Vagina (tissue), 2 donors: ENCODE measurements around the gene ANKRD52. TPM values are rescaled to one million over a fixed set of nuclear protein-coding genes. Genes with fewer than 3 reads are reported as not detected.
A peak's percentile ranks its signal among the peaks of the same experiment; 100 is the strongest.

ENCODE experiments used
- DNase-seq, 2 donors: peaks; one replicate each; pipeline ENCODE4 v3.0.0-alpha.2; 2017; ENCODE audit errors: extremely low spot score in 2 of 2
- H3K27ac ChIP-seq: fragments of 200-600 bp; sonication (generic); one replicate; pipeline ENCODE4 v1.5.1; 2019
- H3K27me3 ChIP-seq: fragments of 200-600 bp; sonication (generic); one replicate; pipeline ENCODE4 v1.5.1; 2019
- H3K36me3 ChIP-seq, 2 donors: fragments of 200-600 bp; sonication (generic); one replicate each; pipeline ENCODE4 v1.5.1; 2017 to 2019
- H3K4me1 ChIP-seq: fragments of 200-600 bp; sonication (generic); one replicate; pipeline ENCODE4 v1.5.1; 2019
- H3K4me3 ChIP-seq, 2 donors: fragments of 200-600 bp; sonication (generic); 1 replicate in 1 of 2; 2 replicates in 1 of 2; pipeline ENCODE4 v1.5.1; 2016 to 2019
- H3K9me3 ChIP-seq: fragments of 200-600 bp; sonication (generic); one replicate; pipeline ENCODE4 v1.5.1; 2019
- CTCF ChIP-seq, 3 experiments: fragments of 450-650 bp in 2 of 3; fragments of 200-600 bp in 1 of 3; sonication (generic) in 1 of 3; IDR thresholded peaks; one replicate each; pipeline ENCODE4 v1.5.1; 2017 to 2019; ENCODE audit warnings: antibody characterized with exemption in 3 of 3, mild to moderate bottlenecking in 2 of 3, moderate library complexity in 2 of 3
- POLR2A ChIP-seq, 2 donors: fragments of 450-650 bp; IDR thresholded peaks; one replicate each; pipeline ENCODE4 v1.6.1; 2017; ENCODE audit warnings: antibody characterized with exemption in 2 of 2, mild to moderate bottlenecking in 2 of 2, moderate library complexity in 2 of 2
- POLR2AphosphoS5 ChIP-seq, 2 donors: sonication (generic); formaldehyde crosslinking; IDR thresholded peaks; one replicate each; pipeline ENCODE4 v1.9.0; 2017; ENCODE audit warnings: antibody characterized with exemption in 2 of 2, mild to moderate bottlenecking in 2 of 2, low read depth in 1 of 2; ENCODE audit not compliant: insufficient read depth in 1 of 2
- intact Hi-C: fragments of 100-400 bp; cut with DNase I; formaldehyde crosslinking; loops from one replicate; pipeline ENCODE4 v1.15.1; 2023
- total RNA-seq: library from RNA; depleted of rRNA; stranded (reverse); fragments of >200 nt; gene quantifications from one replicate; pipeline ENCODE4 v1.2.3, GENCODE V29; 2016

The ANKRD52 gene
- total RNA-seq, 1 donor from 2014 or later, result 22.6 TPM

GRCh38 chr12:56230432-56231183, 27.6 kb downstream of the ANKRD52 start:
- Histone ChIP-seq H3K36me3 (peaks cover 0 to 11% of the 10 kb centered on the region in 2 donors), H3K27ac (no peak overlapping the region), H3K27me3 (no peaks in the 10 kb centered on the region), H3K4me1 (no peaks in the 10 kb centered on the region), H3K4me3 (no peak overlapping the region), H3K9me3 (no peaks in the 10 kb centered on the region)
- DNase-seq, result no peak
- no peak for TF ChIP-seq POLR2A (IDR thresholded peaks at IDR 0.05)
- TF ChIP-seq POLR2AphosphoS5 (IDR thresholded peaks at IDR 0.05; ENCODE audit: insufficient read depth in 1 of 2, low read depth in 1 of 2), result no peak
- intact Hi-C loops, result no loop called here

GRCh38 chr12:56229916-56230431, 28.2 kb downstream of the ANKRD52 start, which contains the start of gene SLC39A5:
TSS of gene SLC39A5 (plus strand) at chr12:56230051. CDS start at chr12:56231275, 1,224 bp downstream.
- Histone ChIP-seq H3K9me3 (no peaks in the 10 kb centered on the region), H3K36me3 (peaks cover 0 to 11% of the 10 kb centered on the region in 2 donors), H3K27me3 (no peaks in the 10 kb centered on the region), H3K4me1 (peaks cover 4% of the 10 kb centered on the region), H3K27ac (no peak within 1 kb of the TSS), H3K4me3 (no peak within 1 kb of the TSS)
- intact Hi-C loops, result loop anchor here (10.0 kb wide), 1 partner anchor 105 kb away; the partner anchor contains the start of gene ESYT1
- DNase-seq, result no peak
- TF ChIP-seq CTCF (IDR thresholded peaks at IDR 0.05), result no peak
- no peak for TF ChIP-seq POLR2A (IDR thresholded peaks at IDR 0.05)
- no peak for TF ChIP-seq POLR2AphosphoS5 (IDR thresholded peaks at IDR 0.05; ENCODE audit: insufficient read depth in 1 of 2, low read depth in 1 of 2)

- H3K27ac ChIP-seq, result no peak overlapping the region
- H3K27me3 ChIP-seq, result no peaks in the 10 kb centered on the region
- H3K4me3 ChIP-seq, result no peak overlapping the region
- intact Hi-C loops, result loop anchor here (10.0 kb wide), 1 partner anchor 104 kb away; the partner anchor contains the start of gene ESYT1
- TF ChIP-seq POLR2AphosphoS5 (IDR thresholded peaks at IDR 0.05; ENCODE audit: insufficient read depth in 1 of 2, low read depth in 1 of 2), result no peak
- TF ChIP-seq CTCF (IDR thresholded peaks at IDR 0.05), result no peak
- TF ChIP-seq POLR2A (IDR thresholded peaks at IDR 0.05), result no peak
- no peak for DNase-seq
- peaks cover 0 to 11% of the 10 kb centered on the region in 2 donors for H3K36me3 ChIP-seq
- no peaks in the 10 kb centered on the region for H3K9me3 ChIP-seq
- peaks cover 12% of the 10 kb centered on the region for H3K4me1 ChIP-seq
These were observed 29.1 kb downstream of the ANKRD52 start for GRCh38 chr12:56229082-56229481.

GRCh38 chr12:56224954-56225353, 33.2 kb downstream of the ANKRD52 start:
- Histone ChIP-seq H3K27ac (peak overlapping the region; percentile 87), H3K9me3 (no peaks in the 10 kb centered on the region), H3K4me3 (peak overlapping the region; percentile 59 to 69), H3K36me3 (peaks cover 0 to 11% of the 10 kb centered on the region in 2 donors), H3K4me1 (peaks cover 41% of the 10 kb centered on the region), H3K27me3 (no peaks in the 10 kb centered on the region)
- TF ChIP-seq CTCF (IDR thresholded peaks at IDR 0.05) (no peak), POLR2AphosphoS5 (IDR thresholded peaks at IDR 0.05; ENCODE audit: insufficient read depth in 1 of 2, low read depth in 1 of 2) (no peak), POLR2A (IDR thresholded peaks at IDR 0.05) (no peak)
- no peak for DNase-seq
- intact Hi-C loops, result loop anchor here (2.0 to 10.0 kb wide), 2 partner anchors 32 to 100 kb away; partner anchors contain the start of gene ESYT1

GRCh38 chr12:56224102-56224701, 34.0 kb downstream of the ANKRD52 start, which contains the start of gene NABP2:
TSS of gene NABP2 (plus strand) at chr12:56224342. CDS start at chr12:56224857, 515 bp downstream.
- peak within 1 kb of the TSS; percentile 95 for H3K27ac ChIP-seq
- H3K4me3 ChIP-seq, result peak within 1 kb of the TSS; percentile 59 to 69
- peaks cover 49% of the 10 kb centered on the region for H3K4me1 ChIP-seq
- intact Hi-C loops, result loop anchor here (2.0 to 10.0 kb wide), 2 partner anchors 31 to 99 kb away; partner anchors contain the start of gene ESYT1
- H3K9me3 ChIP-seq, result no peaks in the 10 kb centered on the region
- peaks cover 0 to 8% of the 10 kb centered on the region in 2 donors for H3K36me3 ChIP-seq
- peak in 1 of 2 donors; percentile 98 for DNase-seq
- no peaks in the 10 kb centered on the region for H3K27me3 ChIP-seq
- no peak for TF ChIP-seq POLR2A (IDR thresholded peaks at IDR 0.05)
- TF ChIP-seq POLR2AphosphoS5 (IDR thresholded peaks at IDR 0.05; ENCODE audit: insufficient read depth in 1 of 2, low read depth in 1 of 2), result peak; percentile 89 to 97
- peak; percentile 92 to 93 (median 93) for TF ChIP-seq CTCF (IDR thresholded peaks at IDR 0.05)
